Activated CD4-positive, alpha-beta T cell treated with anti-CD3 and anti-CD28 coated beads for 36 hours (primary cell): ENCODE results near the gene ARHGAP6. TPM values are rescaled to one million over a fixed set of nuclear protein-coding genes. Genes with fewer than 3 reads are reported as not detected.
"Not testable (repeated sequence)": the region's sequence is repeated elsewhere in the genome, so short reads cannot be mapped to it uniquely, and the experiment has no call there.

ENCODE experiments used
- ATAC-seq: fragments of 200-7000 bp; cut with Tn5 transposase; one replicate; pipeline ENCODE4 v1.10.0; 2021; ENCODE audit warnings: mild to moderate bottlenecking, moderate library complexity
- CTCF ChIA-PET: fragments of 350-600 bp; sonication (Branson Sonifier 250); formaldehyde crosslinking; loops from one replicate; lab custom pipeline; 2021; ENCODE audit warnings: antibody characterized with exemption; lab: Charles Lee
- POLR2A ChIA-PET: fragments of 350-600 bp; sonication (Branson Sonifier 250); formaldehyde crosslinking; loops from one replicate; lab custom pipeline; 2021; ENCODE audit warnings: antibody characterized with exemption, inconsistent platforms; lab: Charles Lee
- DNase-seq: peaks from one replicate; pipeline ENCODE4 v3.0.0-alpha.2; 2020
- H3K27ac Mint-ChIP-seq: one replicate; pipeline ENCODE4 v1.8.0; 2021; ENCODE audit warnings: mixed read lengths
- H3K27me3 Mint-ChIP-seq: one replicate; pipeline ENCODE4 v1.8.0; 2021; ENCODE audit warnings: mixed read lengths
- H3K36me3 Mint-ChIP-seq: one replicate; pipeline ENCODE4 v1.8.0; 2021; ENCODE audit warnings: low read depth, mixed read lengths
- H3K4me1 Mint-ChIP-seq: one replicate; pipeline ENCODE4 v1.8.0; 2021; ENCODE audit warnings: mixed read lengths
- H3K4me3 Mint-ChIP-seq: one replicate; pipeline ENCODE4 v1.8.0; 2021; ENCODE audit warnings: mild to moderate bottlenecking, moderate library complexity, mixed read lengths
- H3K9me3 Mint-ChIP-seq: one replicate; pipeline ENCODE4 v1.8.0; 2021; ENCODE audit warnings: low read depth, mixed read lengths
- intact Hi-C, 2 experiments: fragments of 100-400 bp; cut with DNase I in 1 of 2; cut with micrococcal nuclease in 1 of 2; formaldehyde crosslinking; loops; one replicate each; pipeline versions ENCODE4 v1.14.2 to v1.15.1; 2022 to 2024; cut with DNase I, micrococcal nuclease
- total RNA-seq, 2 experiments: library from RNA; stranded (reverse); gene quantifications; one replicate each; pipeline ENCODE4 v1.2.3, GENCODE V29; 2021

Gene ARHGAP6
- total RNA-seq, 2 experiments from 2014 or later: not detected

DNA sequence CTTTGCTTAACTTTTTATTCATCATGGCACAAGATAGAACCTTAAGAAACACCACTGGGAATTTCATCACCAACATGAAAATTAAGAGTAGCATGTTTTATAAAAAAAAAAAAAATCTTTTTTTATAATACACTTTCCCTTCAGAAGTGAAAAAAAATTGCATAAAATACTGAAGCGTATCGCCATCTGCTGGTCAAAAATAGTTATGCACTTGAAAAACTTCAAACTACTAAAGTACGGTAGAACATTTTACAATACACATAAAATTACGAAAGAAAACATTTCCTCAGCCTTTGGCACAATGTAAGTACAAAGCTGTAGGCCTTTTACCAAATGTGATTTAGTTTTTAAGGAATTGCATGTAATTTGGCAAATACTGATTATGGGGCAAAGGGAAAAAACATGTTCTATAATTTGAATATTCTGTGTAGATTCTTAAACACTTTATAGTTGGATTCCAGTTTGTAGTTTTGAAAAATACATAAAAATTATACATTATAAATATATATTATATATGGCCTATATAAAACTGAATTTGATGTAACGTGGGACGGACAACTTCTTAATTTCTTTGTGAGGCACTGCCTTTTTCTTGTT, 528.1 kb downstream of the ARHGAP6 start:
- H3K4me1 Mint-ChIP-seq: no peaks in the 10 kb centered on the region
- no peaks in the 10 kb centered on the region for H3K36me3 Mint-ChIP-seq
- H3K9me3 Mint-ChIP-seq: no peaks in the 10 kb centered on the region
- DNase-seq (no peak), ATAC-seq (no peak)
- no peak overlapping the region for H3K27ac Mint-ChIP-seq
- CTCF ChIA-PET: interaction anchor here (0.7 kb wide), 1 partner anchor 1589 kb away, joined by 3 read pairs; no protein-coding TSS in a partner anchor
- POLR2A ChIA-PET: no interaction called here
- no peak overlapping the region for H3K4me3 Mint-ChIP-seq
- no peaks in the 10 kb centered on the region for H3K27me3 Mint-ChIP-seq
- intact Hi-C loops: loop anchor here in 1 of 2 experiments (1.0 to 5.0 kb wide), 3 partner anchors 305 to 948 kb away; no protein-coding TSS in a partner anchor

GRCh38 chrX:11135564-11136185, 530.0 kb downstream of the ARHGAP6 start:
- H3K27ac Mint-ChIP-seq: no peak overlapping the region
- H3K27me3 Mint-ChIP-seq: no peaks in the 10 kb centered on the region
- no peak overlapping the region for H3K4me3 Mint-ChIP-seq
- ATAC-seq (no peak), DNase-seq (no peak)
- intact Hi-C loops: loop anchor here in 1 of 2 experiments (5.0 kb wide), 2 partner anchors 303 to 413 kb away; no protein-coding TSS in a partner anchor
- ChIA-PET POLR2A (no interaction called here), CTCF (interaction anchor here (0.7 to 2.6 kb wide), 3 partner anchors 8 to 945 kb away, joined by 3 to 10 read pairs (median 4); no protein-coding TSS in a partner anchor)
- H3K36me3 Mint-ChIP-seq: no peaks in the 10 kb centered on the region
- H3K4me1 Mint-ChIP-seq: no peaks in the 10 kb centered on the region
- no peaks in the 10 kb centered on the region for H3K9me3 Mint-ChIP-seq

DNA sequence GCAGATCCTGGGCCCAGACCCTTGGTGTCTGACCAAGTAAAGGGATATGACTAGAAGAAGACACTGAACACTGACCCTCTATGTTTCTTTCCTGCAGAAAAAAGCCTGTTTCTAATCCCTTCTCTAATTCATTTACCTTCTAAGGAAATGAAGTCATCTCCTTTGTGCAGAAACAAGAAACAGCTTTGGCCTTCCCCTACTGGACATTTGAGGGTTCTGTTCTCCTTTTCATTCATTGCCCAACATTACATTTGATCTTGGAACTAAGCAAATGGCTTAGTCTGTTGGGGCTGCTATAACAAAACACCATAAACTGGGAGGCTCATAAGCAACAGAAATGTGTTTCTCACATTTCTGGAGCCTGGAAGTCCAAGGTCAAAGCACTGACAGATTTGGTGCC, 534.6 kb downstream of the ARHGAP6 start:
- CTCF ChIA-PET: no interaction called here
- no peaks in the 10 kb centered on the region for H3K4me1 Mint-ChIP-seq
- no peaks in the 10 kb centered on the region for H3K9me3 Mint-ChIP-seq
- no peaks in the 10 kb centered on the region for H3K27me3 Mint-ChIP-seq
- POLR2A ChIA-PET: no interaction called here
- H3K27ac Mint-ChIP-seq: no peak overlapping the region
- intact Hi-C loops: no loop called here
- ATAC-seq (no peak), DNase-seq (no peak)
- no peaks in the 10 kb centered on the region for H3K36me3 Mint-ChIP-seq
- no peak overlapping the region for H3K4me3 Mint-ChIP-seq

GRCh38 chrX:11130136-11130535, 535.6 kb downstream of the ARHGAP6 start:
- DNase-seq: no peak
- no peaks in the 10 kb centered on the region for H3K27me3 Mint-ChIP-seq
- no peak for ATAC-seq
- intact Hi-C loops: no loop called here
- ChIA-PET POLR2A (no interaction called here), CTCF (no interaction called here)
- no peaks in the 10 kb centered on the region for H3K9me3 Mint-ChIP-seq
- no peaks in the 10 kb centered on the region for H3K4me1 Mint-ChIP-seq
- H3K36me3 Mint-ChIP-seq: no peaks in the 10 kb centered on the region
- no peak overlapping the region for H3K27ac Mint-ChIP-seq
- no peak overlapping the region for H3K4me3 Mint-ChIP-seq

- DNase-seq: no peak
- CTCF ChIA-PET: no interaction called here
- Mint-ChIP-seq H3K4me3 (no peak overlapping the region), H3K27ac (no peak overlapping the region), H3K9me3 (no peaks in the 10 kb centered on the region), H3K4me1 (no peaks in the 10 kb centered on the region), H3K36me3 (no peaks in the 10 kb centered on the region), H3K27me3 (no peaks in the 10 kb centered on the region)
- intact Hi-C loops: no loop called here
- POLR2A ChIA-PET: no interaction called here
- no peak for ATAC-seq
Measured at GRCh38 chrX:11129534-11130105, 536.1 kb downstream of the ARHGAP6 start.

DNA sequence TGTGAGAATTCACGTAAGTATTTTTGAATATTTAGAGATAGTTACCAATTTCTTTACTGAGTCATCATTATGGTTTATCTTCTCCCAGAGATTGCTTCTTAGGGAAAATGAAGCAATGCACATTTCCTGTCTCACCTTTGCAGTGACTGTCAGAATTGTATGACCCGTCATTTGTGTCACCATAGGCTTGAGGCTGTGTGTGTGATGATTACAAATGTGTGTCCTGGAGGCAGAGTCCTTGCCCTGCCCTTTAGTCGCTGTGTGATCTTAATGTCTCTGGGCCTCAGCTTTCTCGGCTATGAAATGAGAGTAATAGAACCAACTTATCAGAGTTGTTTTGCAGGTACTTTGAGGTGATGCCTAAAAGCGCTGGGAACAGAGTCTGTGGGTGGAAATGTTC, 540.7 kb downstream of the ARHGAP6 start:
- CTCF ChIA-PET: no interaction called here
- no peaks in the 10 kb centered on the region for H3K9me3 Mint-ChIP-seq
- no peak overlapping the region for H3K27ac Mint-ChIP-seq
- no peak overlapping the region for H3K4me3 Mint-ChIP-seq
- no peaks in the 10 kb centered on the region for H3K4me1 Mint-ChIP-seq
- no peak for ATAC-seq
- H3K36me3 Mint-ChIP-seq: peaks cover 21% of the 10 kb centered on the region
- POLR2A ChIA-PET: no interaction called here
- H3K27me3 Mint-ChIP-seq: no peaks in the 10 kb centered on the region
- no peak for DNase-seq
- intact Hi-C loops: no loop called here

GRCh38 chrX:11124112-11124511, 541.6 kb downstream of the ARHGAP6 start:
- ChIA-PET CTCF (no interaction called here), POLR2A (no interaction called here)
- intact Hi-C loops: no loop called here
- ATAC-seq (no peak), DNase-seq (no peak)
- no peaks in the 10 kb centered on the region for H3K27me3 Mint-ChIP-seq
- no peak overlapping the region for H3K4me3 Mint-ChIP-seq
- no peak overlapping the region for H3K27ac Mint-ChIP-seq
- peaks cover 26% of the 10 kb centered on the region for H3K36me3 Mint-ChIP-seq
- H3K4me1 Mint-ChIP-seq: no peaks in the 10 kb centered on the region
- H3K9me3 Mint-ChIP-seq: no peaks in the 10 kb centered on the region

DNA sequence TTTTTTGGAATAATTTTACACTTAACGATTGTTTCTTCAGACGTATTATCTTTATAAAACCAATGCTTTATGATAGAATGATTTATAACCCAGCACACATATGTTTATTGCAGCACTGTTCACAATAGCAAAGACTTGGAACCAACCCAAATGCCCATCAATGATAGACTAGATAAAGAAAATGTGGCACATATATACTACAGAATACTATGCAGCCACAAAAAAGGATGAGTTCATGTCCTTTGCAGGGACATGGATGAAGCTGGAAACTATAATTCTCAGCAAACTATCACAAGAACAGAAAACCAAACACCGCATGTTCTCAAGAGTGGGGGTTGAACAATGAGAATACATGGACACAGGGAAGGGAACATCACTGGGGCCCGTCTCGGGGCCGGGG, 542.6 kb downstream of the ARHGAP6 start:
- CTCF ChIA-PET: interaction anchor here (1.2 kb wide), 1 partner anchor 10 kb away, joined by 3 read pairs; no protein-coding TSS in a partner anchor

GRCh38 chrX:11119313-11119943, 546.3 kb downstream of the ARHGAP6 start:
- peaks cover 41% of the 10 kb centered on the region for H3K36me3 Mint-ChIP-seq
- intact Hi-C loops: no loop called here
- POLR2A ChIA-PET: no interaction called here

More for the DNA sequence above, 542.6 kb downstream of the ARHGAP6 start:
- POLR2A ChIA-PET, intact Hi-C loops, H3K4me1 Mint-ChIP-seq, H3K4me3 Mint-ChIP-seq, H3K9me3 Mint-ChIP-seq, ATAC-seq, DNase-seq, H3K27me3 Mint-ChIP-seq, H3K27ac Mint-ChIP-seq: not testable (repeated sequence)
- peaks cover 29% of the 10 kb centered on the region for H3K36me3 Mint-ChIP-seq

DNA sequence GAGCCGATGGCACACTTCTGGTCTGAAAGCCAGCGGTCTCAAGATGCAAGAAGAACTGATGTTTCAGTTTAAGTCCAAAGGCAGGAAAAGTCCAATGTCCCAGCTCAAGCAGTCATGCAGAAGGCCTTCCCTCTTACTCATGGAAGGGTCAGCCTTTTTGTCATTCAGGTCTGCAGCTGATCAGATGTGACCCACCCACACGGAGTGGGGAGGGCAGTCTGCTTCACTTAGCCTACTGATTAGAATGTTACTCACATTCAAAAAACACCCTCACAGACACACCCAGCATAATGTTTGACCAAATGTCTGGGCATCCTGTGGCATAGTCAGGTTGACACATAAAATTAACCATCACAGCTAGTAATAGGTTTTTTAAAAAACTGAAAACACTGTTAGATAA, 548.0 kb downstream of the ARHGAP6 start:
- Mint-ChIP-seq H3K4me1 (peaks cover 13% of the 10 kb centered on the region), H3K36me3 (peaks cover 42% of the 10 kb centered on the region), H3K27ac (no peak overlapping the region), H3K9me3 (no peaks in the 10 kb centered on the region), H3K27me3 (no peaks in the 10 kb centered on the region), H3K4me3 (no peak overlapping the region)
- ATAC-seq: no peak
- intact Hi-C loops: no loop called here
- no peak for DNase-seq
- CTCF ChIA-PET: no interaction called here
- POLR2A ChIA-PET: interaction anchor here (0.6 kb wide), 1 partner anchor 25 kb away, joined by 3 read pairs; no protein-coding TSS in a partner anchor

More at GRCh38 chrX:11119313-11119943, 546.3 kb downstream of the ARHGAP6 start:
- Mint-ChIP-seq H3K9me3 (no peaks in the 10 kb centered on the region), H3K4me3 (no peak overlapping the region), H3K27me3 (no peaks in the 10 kb centered on the region), H3K4me1 (no peaks in the 10 kb centered on the region), H3K27ac (no peak overlapping the region)
- ATAC-seq (no peak), DNase-seq (no peak)
- CTCF ChIA-PET: no interaction called here

DNA sequence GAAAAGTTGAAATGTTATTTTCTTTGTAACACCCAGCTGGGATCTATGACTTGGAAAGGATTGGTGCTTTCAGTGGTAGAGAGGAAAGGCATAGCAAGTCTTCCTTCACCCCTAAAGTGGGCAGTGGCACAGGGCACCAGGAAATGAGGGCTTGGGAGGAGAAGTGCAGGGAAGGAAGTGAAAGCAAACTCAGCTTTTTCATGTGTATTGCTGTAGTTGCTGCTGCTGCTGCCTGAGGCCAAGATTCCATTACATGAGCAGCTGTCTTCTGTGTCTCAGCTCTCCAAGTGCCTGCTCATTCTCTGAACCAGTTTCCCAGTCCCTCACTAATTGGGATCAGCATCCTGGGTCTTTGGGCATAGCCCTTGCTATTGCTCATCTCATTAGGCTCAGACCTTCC, 552.0 kb downstream of the ARHGAP6 start:
- no peak for DNase-seq
- no peak overlapping the region for H3K4me3 Mint-ChIP-seq
- peaks cover 22% of the 10 kb centered on the region for H3K4me1 Mint-ChIP-seq
- intact Hi-C loops: loop anchor here (5.0 kb wide), 2 partner anchors 649 to 1016 kb away; no protein-coding TSS in a partner anchor
- POLR2A ChIA-PET: no interaction called here
- CTCF ChIA-PET: interaction anchor here (0.6 kb wide), 2 partner anchors 9 to 306 kb away, joined by 3 read pairs; no protein-coding TSS in a partner anchor
- H3K27ac Mint-ChIP-seq: peak overlapping the region; percentile 73
- peaks cover 20% of the 10 kb centered on the region for H3K36me3 Mint-ChIP-seq
- ATAC-seq: no peak
- no peaks in the 10 kb centered on the region for H3K9me3 Mint-ChIP-seq
- H3K27me3 Mint-ChIP-seq: no peaks in the 10 kb centered on the region
